ENCODE measurements around the gene TAF5L.

- no peak for TF ChIP-seq EP300 (IDR thresholded peaks at IDR 0.05; ENCODE audit: low read depth in 2 of 2, low read length in 2 of 2)
- no peak for TF ChIP-seq EP300 (CRISPR knock-in tag; IDR thresholded peaks at IDR 0.05; ENCODE audit: borderline replicate concordance)
- no peak for TF ChIP-seq MNT (IDR thresholded peaks at IDR 0.05)
- no peak for TF ChIP-seq CTCF (CRISPR knock-in tag; IDR thresholded peaks at IDR 0.05)
- TF ChIP-seq ATF6 (CRISPR knock-in tag; conservative IDR thresholded peaks at IDR 0.05) = no peak
- TF ChIP-seq ZNF552 (CRISPR knock-in tag; IDR thresholded peaks at IDR 0.05; ENCODE audit: borderline replicate concordance) = no peak
- no peak for TF ChIP-seq BHLHE40 (IDR thresholded peaks at IDR 0.05; ENCODE audit: low read length)
- TF ChIP-seq ATF3 (CRISPR knock-in tag; IDR thresholded peaks at IDR 0.05) = no peak
- no peak for TF ChIP-seq FOSL1 (CRISPR knock-in tag; IDR thresholded peaks at IDR 0.05; ENCODE audit: borderline replicate concordance)
Observed at GRCh38 chr1:229567109-229567868, 58.6 kb downstream of the TAF5L start.
